Astrocyte (in vitro differentiated cells and primary cell): Measurements from ENCODE around the gene CTTNBP2. TPM values are rescaled to one million over a fixed set of nuclear protein-coding genes. Genes with fewer than 3 reads are reported as not detected.
A peak's percentile ranks its signal among the peaks of the same experiment; 100 is the strongest.

Experiments
- DNase-seq: peaks from one replicate; pipeline ENCODE4 v3.0.0-alpha.2; 2010; ENCODE audit warnings: low read depth
- FAIRE-seq: peaks from 2 replicates; lab custom pipeline; 2011; peaks lifted over from hg19 to GRCh38; lab: Jason Lieb, UNC
- H2AFZ ChIP-seq: 2 replicates; pipeline ENCODE4 v1.6.0; 2012; ENCODE audit warnings: low read depth, low read length, inconsistent platforms
- H3K27ac ChIP-seq: 2 replicates; pipeline ENCODE4 v1.5.1; 2011; ENCODE audit warnings: low read depth, low read length, inconsistent platforms
- H3K27me3 ChIP-seq: 2 replicates; pipeline ENCODE4 v1.6.0; 2011; ENCODE audit warnings: low read length, inconsistent platforms; ENCODE audit not compliant: insufficient read depth
- H3K36me3 ChIP-seq: 2 replicates; pipeline ENCODE4 v1.5.1; 2011; ENCODE audit warnings: low read length, inconsistent platforms; ENCODE audit not compliant: insufficient read depth
- H3K4me1 ChIP-seq: 2 replicates; pipeline ENCODE4 v1.5.1; 2011; ENCODE audit warnings: low read length, inconsistent platforms; ENCODE audit not compliant: insufficient read depth
- H3K4me2 ChIP-seq: 2 replicates; pipeline ENCODE4 v1.6.0; 2012; ENCODE audit warnings: low read length, inconsistent platforms
- H3K4me3 ChIP-seq: 2 replicates; pipeline ENCODE4 v1.5.1; 2011; ENCODE audit warnings: low read depth, mild to moderate bottlenecking, low read length, inconsistent platforms; ENCODE audit not compliant: insufficient read depth
- H3K79me2 ChIP-seq: 2 replicates; pipeline ENCODE4 v1.6.0; 2012; ENCODE audit warnings: mild to moderate bottlenecking, low read length, inconsistent platforms; ENCODE audit not compliant: insufficient read depth
- H3K9ac ChIP-seq: 2 replicates; pipeline ENCODE4 v1.6.0; 2012; ENCODE audit warnings: mild to moderate bottlenecking, low read length, inconsistent platforms
- H3K9me3 ChIP-seq: 2 replicates; pipeline ENCODE4 v1.5.1; 2012; ENCODE audit warnings: low read depth, mild to moderate bottlenecking, low read length, inconsistent platforms; ENCODE audit not compliant: insufficient read depth
- H4K20me1 ChIP-seq: 2 replicates; pipeline ENCODE4 v1.6.0; 2012; ENCODE audit warnings: low read length, inconsistent platforms; ENCODE audit not compliant: insufficient read depth
- H3K27ac Mint-ChIP-seq: one replicate; pipeline ENCODE4 v1.8.0; 2021; ENCODE audit warnings: mild to moderate bottlenecking, mixed read lengths; ENCODE audit not compliant: unreplicated experiment
- H3K27me3 Mint-ChIP-seq: one replicate; pipeline ENCODE4 v1.8.0; 2021; ENCODE audit warnings: low read depth, mixed read lengths; ENCODE audit not compliant: unreplicated experiment
- H3K36me3 Mint-ChIP-seq: one replicate; pipeline ENCODE4 v1.8.0; 2021; ENCODE audit warnings: low read depth, mixed read lengths; ENCODE audit not compliant: unreplicated experiment
- H3K4me1 Mint-ChIP-seq: one replicate; pipeline ENCODE4 v1.8.0; 2021; ENCODE audit warnings: low read depth, mixed read lengths; ENCODE audit not compliant: unreplicated experiment
- H3K4me3 Mint-ChIP-seq: one replicate; pipeline ENCODE4 v1.8.0; 2021; ENCODE audit warnings: mild to moderate bottlenecking, moderate library complexity, mixed read lengths; ENCODE audit not compliant: unreplicated experiment
- H3K9me3 Mint-ChIP-seq: one replicate; pipeline ENCODE4 v1.8.0; 2021; ENCODE audit warnings: mild to moderate bottlenecking, mixed read lengths; ENCODE audit not compliant: unreplicated experiment
- EZH2 ChIP-seq: IDR thresholded peaks from 2 replicates; pipeline ENCODE4 v1.6.1; 2012; ENCODE audit warnings: mild to moderate bottlenecking, low read length, inconsistent platforms; ENCODE audit not compliant: insufficient read depth
- total RNA-seq: library from RNA; stranded (reverse); gene quantifications from 2 replicates; pipeline ENCODE4 v1.2.1, GENCODE V29; 2021
- TF ChIP-seq, protein P1 (sequence below): IDR thresholded peaks from 2 replicates; pipeline ENCODE4 v1.5.1; 2011; ENCODE audit warnings: low read depth, mild to moderate bottlenecking, inconsistent platforms, low read length, moderate library complexity; ENCODE audit not compliant: insufficient read depth

Gene CTTNBP2
- total RNA-seq, 1 donor from 2014 or later: 4.9 TPM

DNA sequence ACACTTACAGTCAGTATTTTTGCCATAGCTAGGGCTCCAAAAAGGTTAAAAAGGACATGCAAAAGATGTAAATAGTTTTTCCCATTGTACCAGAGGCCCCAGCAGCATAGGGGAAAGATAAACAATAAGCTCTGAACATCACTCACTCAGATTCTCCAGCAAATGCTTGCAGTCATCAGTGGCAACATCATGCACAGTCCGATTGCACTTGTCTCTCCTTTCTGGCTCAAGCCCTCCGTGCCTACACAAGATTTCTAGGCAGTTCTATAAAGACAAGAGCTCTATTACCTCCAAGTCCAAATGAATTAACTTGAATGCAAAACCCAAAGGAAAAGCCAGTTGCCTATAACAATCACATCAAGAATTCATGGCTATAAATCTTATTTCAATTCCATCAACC lies 106.3 kb downstream of the CTTNBP2 start:
- H3K79me2 ChIP-seq: no peaks in the 10 kb centered on the region
- no peaks in the 10 kb centered on the region for H4K20me1 ChIP-seq
- TF ChIP-seq, protein P1, sequence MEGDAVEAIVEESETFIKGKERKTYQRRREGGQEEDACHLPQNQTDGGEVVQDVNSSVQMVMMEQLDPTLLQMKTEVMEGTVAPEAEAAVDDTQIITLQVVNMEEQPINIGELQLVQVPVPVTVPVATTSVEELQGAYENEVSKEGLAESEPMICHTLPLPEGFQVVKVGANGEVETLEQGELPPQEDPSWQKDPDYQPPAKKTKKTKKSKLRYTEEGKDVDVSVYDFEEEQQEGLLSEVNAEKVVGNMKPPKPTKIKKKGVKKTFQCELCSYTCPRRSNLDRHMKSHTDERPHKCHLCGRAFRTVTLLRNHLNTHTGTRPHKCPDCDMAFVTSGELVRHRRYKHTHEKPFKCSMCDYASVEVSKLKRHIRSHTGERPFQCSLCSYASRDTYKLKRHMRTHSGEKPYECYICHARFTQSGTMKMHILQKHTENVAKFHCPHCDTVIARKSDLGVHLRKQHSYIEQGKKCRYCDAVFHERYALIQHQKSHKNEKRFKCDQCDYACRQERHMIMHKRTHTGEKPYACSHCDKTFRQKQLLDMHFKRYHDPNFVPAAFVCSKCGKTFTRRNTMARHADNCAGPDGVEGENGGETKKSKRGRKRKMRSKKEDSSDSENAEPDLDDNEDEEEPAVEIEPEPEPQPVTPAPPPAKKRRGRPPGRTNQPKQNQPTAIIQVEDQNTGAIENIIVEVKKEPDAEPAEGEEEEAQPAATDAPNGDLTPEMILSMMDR: no peak
- TF ChIP-seq EZH2: no peak
- no peaks in the 10 kb centered on the region for H3K36me3 Mint-ChIP-seq
- no peak overlapping the region for H2AFZ ChIP-seq
- H3K9ac ChIP-seq: no peak overlapping the region
- H3K9me3 Mint-ChIP-seq: no peaks in the 10 kb centered on the region
- H3K27me3 Mint-ChIP-seq: no peaks in the 10 kb centered on the region
- peaks cover 1% of the 10 kb centered on the region for H3K4me1 Mint-ChIP-seq
- no peak overlapping the region for H3K27ac ChIP-seq
- H3K36me3 ChIP-seq: no peaks in the 10 kb centered on the region
- H3K9me3 ChIP-seq: no peaks in the 10 kb centered on the region
- no peak for DNase-seq
- FAIRE-seq: no peak
- no peak overlapping the region for H3K27ac Mint-ChIP-seq
- H3K4me2 ChIP-seq: no peak overlapping the region
- H3K27me3 ChIP-seq: no peaks in the 10 kb centered on the region
- no peaks in the 10 kb centered on the region for H3K4me1 ChIP-seq
- no peak overlapping the region for H3K4me3 Mint-ChIP-seq
- H3K4me3 ChIP-seq: no peak overlapping the region

- DNase-seq: no peak
- no peak for FAIRE-seq
- Mint-ChIP-seq H3K27me3 (no peaks in the 10 kb centered on the region), H3K36me3 (no peaks in the 10 kb centered on the region), H3K9me3 (no peaks in the 10 kb centered on the region), H3K4me1 (peaks cover 2% of the 10 kb centered on the region), H3K27ac (no peak overlapping the region), H3K4me3 (no peak overlapping the region)
- no peak for TF ChIP-seq EZH2
- TF ChIP-seq, protein P1: no peak
- H4K20me1 ChIP-seq: no peaks in the 10 kb centered on the region
- no peak overlapping the region for H3K4me2 ChIP-seq
- H3K9me3 ChIP-seq: no peaks in the 10 kb centered on the region
- no peak overlapping the region for H3K9ac ChIP-seq
- H3K4me3 ChIP-seq: no peak overlapping the region
- no peaks in the 10 kb centered on the region for H3K79me2 ChIP-seq
- H3K27ac ChIP-seq: no peak overlapping the region
- H3K27me3 ChIP-seq: no peaks in the 10 kb centered on the region
- H3K4me1 ChIP-seq: no peaks in the 10 kb centered on the region
- no peak overlapping the region for H2AFZ ChIP-seq
- no peaks in the 10 kb centered on the region for H3K36me3 ChIP-seq
Observed at GRCh38 chr7:117764031-117764430, 109.2 kb downstream of the CTTNBP2 start.

- no peak overlapping the region for H2AFZ ChIP-seq
- no peaks in the 10 kb centered on the region for H3K9me3 ChIP-seq
- DNase-seq (no peak), FAIRE-seq (no peak)
- no peaks in the 10 kb centered on the region for H3K9me3 Mint-ChIP-seq
- H3K4me1 ChIP-seq: no peaks in the 10 kb centered on the region
- H3K9ac ChIP-seq: no peak overlapping the region
- no peaks in the 10 kb centered on the region for H3K36me3 Mint-ChIP-seq
- no peak overlapping the region for H3K4me3 Mint-ChIP-seq
- no peak overlapping the region for H3K4me3 ChIP-seq
- peaks cover 2% of the 10 kb centered on the region for H3K4me1 Mint-ChIP-seq
- H3K27ac Mint-ChIP-seq: peak overlapping the region; percentile 58
- H3K27ac ChIP-seq: no peak overlapping the region
- no peak overlapping the region for H3K4me2 ChIP-seq
- H3K36me3 ChIP-seq: no peaks in the 10 kb centered on the region
- no peak for TF ChIP-seq EZH2
- TF ChIP-seq, protein P1: no peak
- no peaks in the 10 kb centered on the region for H3K79me2 ChIP-seq
- no peaks in the 10 kb centered on the region for H3K27me3 Mint-ChIP-seq
- H4K20me1 ChIP-seq: no peaks in the 10 kb centered on the region
- H3K27me3 ChIP-seq: no peaks in the 10 kb centered on the region
Observed at GRCh38 chr7:117762055-117762454, 111.2 kb downstream of the CTTNBP2 start.
